ENCODE results near the gene NPLOC4. TPM values are rescaled to one million over a fixed set of nuclear protein-coding genes. Genes with fewer than 3 reads are reported as not detected.

The NPLOC4 gene
- total and polyA plus RNA-seq, 2 of the 8 experiments (the other 6 are each of a cell fraction or from before 2014, with no cell fraction given) = 70.7 to 92.7 TPM

- Histone ChIP-seq H3K27ac (ENCODE audit: low read depth, low read length) (no peak overlapping the region), H2AK5ac (ENCODE audit: low read depth, low read length) (no peak overlapping the region), H2AFZ (ENCODE audit: low read length) (no peak overlapping the region), H3K56ac (replicated peaks; ENCODE audit: insufficient read length, low read depth, low read length) (no peak overlapping the region), H2BK20ac (ENCODE audit: low read length) (no peak overlapping the region), H3K14ac (ENCODE audit: insufficient read length) (no peak overlapping the region), H4K8ac (ENCODE audit: extremely low read depth, insufficient read depth, low read length) (no peak overlapping the region), H3K23me2 (ENCODE audit: low read depth, low read length) (no peaks in the 10 kb centered on the region), H3K79me2 (ENCODE audit: control insufficient read depth in 1 of 2, insufficient read depth in 2 of 2, low read length in 2 of 2) (no peaks in the 10 kb centered on the region), H2BK5ac (ENCODE audit: low read depth, low read length) (no peak overlapping the region), H4K20me1 (replicated peaks in 1 of 2; ENCODE audit: control insufficient read depth in 1 of 2, insufficient read depth in 2 of 2, low read length in 2 of 2) (peaks cover 0 to 5% of the 10 kb centered on the region in 2 experiments), H3K4me2 (ENCODE audit: insufficient read depth in 1 of 2, low read depth in 2 of 2, low read length in 2 of 2) (no peak overlapping the region), H3K4ac (replicated peaks; ENCODE audit: insufficient read length, low read depth, low read length) (no peak overlapping the region), H3K4me1 (replicated peaks in 1 of 4; ENCODE audit: control insufficient read depth in 3 of 4, insufficient read depth in 4 of 4, low read length in 3 of 4) (no peaks in the 10 kb centered on the region), H3K79me1 (ENCODE audit: low read depth, low read length) (no peaks in the 10 kb centered on the region; the same call in 1 of the 2 replicates), H3K36me3 (ENCODE audit: control insufficient read depth in 2 of 4, insufficient read depth in 4 of 4, low read length in 3 of 4) (peaks cover 17 to 85% (median 42%) of the 10 kb centered on the region in 4 experiments), H3K23ac (ENCODE audit: insufficient read length) (no peak overlapping the region), H3K9me3 (ENCODE audit: insufficient read depth in 2 of 2, low read depth in 1 of 2, low read length in 1 of 2) (no peaks in the 10 kb centered on the region), H3K9ac (replicated peaks in 1 of 4; ENCODE audit: extremely low read depth in 1 of 4, low read depth in 3 of 4, low read length in 3 of 4) (no peak overlapping the region), H2BK12ac (ENCODE audit: low read depth, low read length) (no peak overlapping the region), H3K4me3 (ENCODE audit: extremely low read depth in 1 of 4, insufficient read depth in 2 of 4, low read depth in 3 of 4, low read length in 4 of 4) (no peak overlapping the region), H2BK15ac (ENCODE audit: low read length) (no peak overlapping the region), H2BK120ac (replicated peaks; ENCODE audit: low read depth, low read length) (no peak overlapping the region), H3K18ac (ENCODE audit: extremely low read depth, low read length) (no peak overlapping the region), H4K91ac (replicated peaks; ENCODE audit: insufficient read length, low read length) (no peak overlapping the region), H4K5ac (ENCODE audit: insufficient read length, low read depth, low read length) (no peak overlapping the region), H3K27me3 (replicated peaks in 1 of 4; ENCODE audit: control insufficient read depth in 3 of 4, extremely low read depth in 1 of 4, insufficient read depth in 3 of 4, low read length in 3 of 4) (no peaks in the 10 kb centered on the region)
- 95% methylated on average over 16 of the region's 16 CpGs; no CpG with 5 or more reads in 1 of the 2 experiments for WGBS, 2 experiments (ENCODE audit: extremely low coverage in 1 of 2, insufficient coverage in 1 of 2, insufficient read length in 1 of 2, insufficient replicate concordance in 2 of 2, low coverage in 1 of 2, low lambda C conversion rate in 2 of 2, missing lambda C conversion rate in 1 of 2)
- FAIRE-seq = no peak
- no peak for DNase-seq (ENCODE audit: low read depth in 1 of 2, low spot score in 2 of 2)
- CTCF ChIA-PET (ENCODE audit: partially characterized antibody) = interaction anchor here (0.6 to 3.2 kb wide), 6 partner anchors 9 to 124 kb away, joined by 3 to 11 read pairs (median 4); partner anchors contain the start of gene FAAP100
- POLR2A ChIA-PET (ENCODE audit: partially characterized antibody) = interaction anchor here (0.8 to 2.1 kb wide), 3 partner anchors 17 to 83 kb away, joined by 3 to 6 read pairs (median 4); no protein-coding TSS in a partner anchor
Measured at GRCh38 chr17:81565231-81565630, 71.7 kb downstream of the NPLOC4 start.

Data from H1 (cell line).